HG03558 (cell line): ENCODE measurements around the gene SULT2B1.

ENCODE experiments used
- ATAC-seq: cut with Tn5 transposase; IDR thresholded peaks from one replicate; pipeline ENCODE4 v1.9.1; 2021; ENCODE audit warnings: moderate number of reproducible peaks; ENCODE audit not compliant: unreplicated experiment; ENCODE audit errors: extremely low read depth

The SULT2B1 gene

DNA sequence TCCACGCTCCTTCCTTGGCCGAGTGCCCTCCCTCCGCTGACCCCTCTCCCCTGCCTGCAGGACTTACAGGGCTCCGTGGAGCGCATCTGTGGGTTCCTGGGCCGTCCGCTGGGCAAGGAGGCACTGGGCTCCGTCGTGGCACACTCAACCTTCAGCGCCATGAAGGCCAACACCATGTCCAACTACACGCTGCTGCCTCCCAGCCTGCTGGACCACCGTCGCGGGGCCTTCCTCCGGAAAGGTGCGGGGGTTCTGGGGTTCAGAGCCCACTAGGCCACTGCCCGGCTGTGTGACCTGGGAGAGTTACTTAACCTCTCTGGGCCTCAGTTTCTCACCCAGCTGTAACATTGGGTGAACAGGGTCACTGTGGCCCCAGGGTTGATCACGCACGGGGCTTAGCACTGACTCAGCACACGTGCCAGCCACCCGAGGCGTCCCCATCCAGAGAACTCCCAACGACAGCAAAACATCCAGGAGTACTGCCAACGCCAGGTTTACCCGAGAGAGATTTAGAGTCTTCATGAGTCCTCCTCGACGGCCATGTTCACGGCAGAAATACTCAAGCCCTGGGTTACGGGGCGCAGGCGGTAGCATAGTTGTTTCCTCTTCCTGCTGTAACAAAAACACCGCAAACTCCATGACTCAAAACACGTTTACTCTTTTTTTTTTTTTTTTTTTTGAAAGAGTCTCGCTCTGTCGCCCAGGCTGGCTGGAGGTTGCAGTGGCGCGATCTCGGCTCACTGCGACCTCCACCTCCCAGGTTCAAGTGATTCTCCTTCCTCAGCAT, 44.9 kb downstream of the SULT2B1 start:
- no peak for ATAC-seq

DNA sequence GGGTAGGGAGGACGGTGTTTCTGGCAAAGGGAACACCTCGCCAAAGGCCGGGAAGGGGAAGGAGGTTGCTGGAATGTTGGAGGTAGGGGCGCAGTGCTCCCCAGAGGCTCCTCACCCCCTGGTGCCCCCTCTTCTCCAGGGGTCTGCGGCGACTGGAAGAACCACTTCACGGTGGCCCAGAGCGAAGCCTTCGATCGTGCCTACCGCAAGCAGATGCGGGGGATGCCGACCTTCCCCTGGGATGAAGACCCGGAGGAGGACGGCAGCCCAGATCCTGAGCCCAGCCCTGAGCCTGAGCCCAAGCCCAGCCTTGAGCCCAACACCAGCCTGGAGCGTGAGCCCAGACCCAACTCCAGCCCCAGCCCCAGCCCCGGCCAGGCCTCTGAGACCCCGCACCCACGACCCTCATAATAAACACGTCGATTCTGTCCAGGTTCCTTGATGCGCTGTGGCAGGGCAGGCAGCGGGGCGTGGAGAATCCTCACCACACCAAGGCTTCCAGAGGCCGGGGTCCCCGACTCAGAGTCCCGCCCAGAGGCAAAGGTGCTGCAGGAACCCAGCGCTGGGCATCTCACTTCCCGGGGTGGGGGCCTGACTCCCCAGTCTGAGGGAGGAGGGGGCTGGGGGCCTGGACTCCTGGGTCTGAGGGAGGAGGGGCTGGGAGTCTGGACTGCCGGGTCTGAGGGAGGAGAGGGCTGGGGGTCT, 47.2 kb downstream of the SULT2B1 start:
- ATAC-seq = no peak

DNA sequence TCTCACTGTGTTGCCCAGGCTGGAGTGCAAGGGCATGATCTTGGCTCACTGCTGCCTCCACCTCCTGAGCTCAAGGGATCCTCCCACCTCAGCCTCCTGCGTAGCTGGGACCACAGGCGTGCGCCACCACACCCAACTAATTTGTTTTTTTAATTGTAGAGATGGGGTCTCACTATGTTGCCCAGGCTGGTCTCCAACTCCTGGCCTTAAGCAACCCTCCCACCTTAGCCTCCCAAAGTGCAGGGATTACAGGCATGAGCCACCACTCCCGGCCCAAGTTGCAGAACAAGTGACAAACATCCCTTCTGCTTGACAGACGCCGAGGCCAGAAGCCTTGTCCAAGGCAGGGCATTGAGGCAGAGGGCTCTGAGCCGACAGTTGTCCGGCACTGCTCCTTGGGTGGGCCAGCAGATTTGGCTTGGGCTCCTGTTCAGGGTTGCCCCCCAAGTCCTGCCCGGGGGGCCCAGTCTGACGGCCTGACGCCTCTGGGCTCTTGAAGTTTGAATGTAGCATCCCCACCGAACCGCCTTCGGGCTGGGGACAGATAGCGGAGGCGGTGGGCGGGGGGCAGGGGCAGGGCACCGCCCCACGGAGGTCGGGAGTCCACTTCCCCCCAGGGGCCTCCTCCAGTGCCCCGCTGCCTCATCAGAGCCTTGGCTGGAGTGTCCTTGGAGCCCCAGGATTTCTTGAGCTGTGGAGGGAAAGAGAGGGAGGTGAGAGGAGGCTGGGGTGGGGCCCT, 48.9 kb downstream of the SULT2B1 start:
- ATAC-seq = no peak

DNA sequence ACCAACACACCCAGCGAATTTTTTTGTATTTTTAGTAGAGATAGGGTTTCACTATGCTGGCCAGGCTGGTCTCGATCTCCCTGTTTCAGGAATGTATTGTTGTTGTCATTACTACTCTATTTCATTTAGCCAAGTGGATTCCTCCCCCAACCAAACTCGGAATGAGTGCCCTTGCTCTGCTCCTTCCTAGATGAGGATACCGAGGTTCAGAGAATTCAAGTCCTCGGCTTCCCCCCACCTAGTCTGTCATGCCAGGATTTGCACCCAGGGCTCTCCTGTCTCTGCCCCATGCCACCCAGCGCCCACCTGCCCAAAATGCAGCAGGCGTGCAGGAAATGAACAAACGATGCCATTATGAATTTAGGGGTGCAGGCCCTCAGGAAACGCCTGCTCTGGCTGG, 51.0 kb downstream of the SULT2B1 start:
- no peak for ATAC-seq

DNA sequence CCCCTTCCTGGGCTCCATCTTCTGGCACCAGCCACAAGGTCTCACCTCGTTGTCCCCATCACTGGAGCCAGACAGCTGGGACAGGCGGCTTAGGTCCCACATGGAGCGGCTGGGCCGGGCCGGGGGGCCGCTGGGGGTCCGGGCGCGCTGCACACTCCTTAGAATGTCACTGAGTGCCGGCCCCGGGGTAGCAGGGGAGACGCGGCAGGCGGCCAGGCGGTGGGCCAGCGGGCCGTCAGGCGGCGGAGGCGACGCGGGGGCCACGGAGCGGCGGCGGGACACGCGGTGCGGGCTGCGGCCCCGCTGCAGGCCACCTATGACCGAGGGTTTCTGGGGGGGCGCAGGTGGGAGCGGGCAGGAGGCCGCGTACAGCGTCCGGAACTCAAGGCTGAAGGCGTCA, 51.5 kb downstream of the SULT2B1 start:
- no peak for ATAC-seq

DNA sequence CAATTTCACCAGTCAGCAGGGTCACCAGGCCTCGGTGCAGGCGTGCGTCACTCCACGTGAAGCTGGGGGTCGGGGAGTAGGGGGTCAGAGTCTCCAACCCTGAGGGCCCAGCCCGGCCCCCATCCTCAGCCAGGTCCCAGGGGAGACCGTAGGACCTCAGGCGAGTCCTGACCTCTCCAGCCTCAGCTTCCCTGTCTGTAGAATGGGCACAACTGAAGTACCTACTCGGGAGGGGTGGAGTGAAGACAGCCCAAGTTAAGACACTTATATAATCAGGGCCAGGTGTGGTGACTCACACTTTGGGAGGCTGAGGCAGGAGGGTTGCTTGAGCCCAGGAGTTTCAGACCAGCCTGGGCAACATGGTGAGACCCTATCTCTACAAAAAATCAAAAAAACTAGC, 51.9 kb downstream of the SULT2B1 start:
- no peak for ATAC-seq

DNA sequence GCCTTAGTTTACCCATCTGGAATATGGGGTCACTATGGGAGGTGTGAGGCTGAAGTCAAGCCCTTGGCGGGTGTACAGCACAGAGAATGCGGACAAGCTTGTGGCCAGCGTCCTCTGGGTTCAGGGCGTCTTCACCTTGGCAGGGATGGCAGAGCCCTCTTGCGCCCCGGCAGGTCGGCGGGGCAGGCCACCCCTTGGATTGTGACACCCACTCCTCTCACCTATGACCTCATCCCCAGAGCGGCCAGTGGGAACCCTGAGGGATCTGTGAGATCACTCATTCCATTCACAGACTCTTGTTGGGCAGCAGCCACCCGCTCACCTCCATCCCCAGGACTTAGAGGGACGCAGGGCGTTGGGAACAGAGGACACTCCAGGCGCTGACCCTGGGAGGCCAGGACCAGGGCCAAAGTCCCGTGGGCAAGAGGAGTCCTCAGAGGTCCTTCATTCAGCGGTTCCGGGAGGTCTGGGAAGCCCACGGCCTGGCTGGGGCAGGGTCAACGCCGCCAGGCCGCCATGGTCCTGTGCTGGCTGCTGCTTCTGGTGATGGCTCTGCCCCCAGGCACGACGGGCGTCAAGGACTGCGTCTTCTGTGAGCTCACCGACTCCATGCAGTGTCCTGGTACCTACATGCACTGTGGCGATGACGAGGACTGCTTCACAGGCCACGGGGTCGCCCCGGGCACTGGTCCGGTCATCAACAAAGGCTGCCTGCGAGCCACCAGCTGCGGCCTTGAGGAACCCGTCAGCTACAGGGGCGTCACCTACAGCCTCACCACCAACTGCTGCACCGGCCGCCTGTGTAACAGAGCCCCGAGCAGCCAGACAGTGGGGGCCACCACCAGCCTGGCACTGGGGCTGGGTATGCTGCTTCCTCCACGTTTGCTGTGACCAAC, 54.7 kb downstream of the SULT2B1 start, which contains the start of gene SPACA4:
Gene SPACA4 (plus strand): TSS at position 280 of the 896 bp plus-strand sequence. CDS start 237 bp downstream, at position 517.
- no peak for ATAC-seq

DNA sequence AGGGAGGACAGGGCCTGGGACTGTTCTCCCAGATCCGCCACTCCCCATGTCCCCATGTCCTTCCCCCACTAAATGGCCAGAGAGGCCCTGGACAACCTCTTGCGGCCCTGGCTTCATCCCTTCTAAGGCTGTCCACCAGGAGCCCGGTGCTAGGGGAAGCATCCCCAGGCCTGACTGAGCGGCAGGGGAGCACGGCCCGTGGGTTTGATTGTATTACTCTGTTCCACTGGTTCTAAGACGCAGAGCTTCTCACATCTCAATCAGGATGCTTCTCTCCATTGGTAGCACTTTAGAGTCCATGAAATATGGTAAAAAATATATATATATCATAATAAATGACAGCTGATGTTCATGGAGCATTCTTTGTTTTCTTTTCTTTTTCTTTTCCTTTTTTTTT, 55.4 kb downstream of the SULT2B1 start:
- no peak for ATAC-seq

DNA sequence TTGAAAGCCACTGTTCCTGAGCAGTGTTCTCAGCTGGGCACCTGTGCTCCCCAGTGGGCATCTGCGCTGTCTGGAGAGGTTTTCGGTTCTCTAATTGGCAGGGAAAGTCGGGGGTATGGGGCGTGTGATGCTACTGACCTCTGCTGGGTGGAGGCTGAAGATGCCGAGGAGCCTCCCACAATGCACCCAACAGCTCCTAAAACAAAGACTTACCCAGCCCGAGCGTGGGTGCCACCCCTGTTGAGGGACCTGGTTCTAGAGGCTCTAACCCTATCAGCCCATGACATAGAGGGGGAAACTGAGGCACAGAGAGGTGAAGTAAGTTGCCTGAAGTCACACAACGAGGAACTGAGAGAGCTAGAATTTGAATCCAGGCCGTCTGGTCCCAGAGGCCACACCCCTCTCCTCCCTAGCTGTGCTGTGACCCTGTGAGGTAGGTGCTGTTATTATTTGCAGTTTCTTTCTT, 56.9 kb downstream of the SULT2B1 start:
- no peak for ATAC-seq

DNA sequence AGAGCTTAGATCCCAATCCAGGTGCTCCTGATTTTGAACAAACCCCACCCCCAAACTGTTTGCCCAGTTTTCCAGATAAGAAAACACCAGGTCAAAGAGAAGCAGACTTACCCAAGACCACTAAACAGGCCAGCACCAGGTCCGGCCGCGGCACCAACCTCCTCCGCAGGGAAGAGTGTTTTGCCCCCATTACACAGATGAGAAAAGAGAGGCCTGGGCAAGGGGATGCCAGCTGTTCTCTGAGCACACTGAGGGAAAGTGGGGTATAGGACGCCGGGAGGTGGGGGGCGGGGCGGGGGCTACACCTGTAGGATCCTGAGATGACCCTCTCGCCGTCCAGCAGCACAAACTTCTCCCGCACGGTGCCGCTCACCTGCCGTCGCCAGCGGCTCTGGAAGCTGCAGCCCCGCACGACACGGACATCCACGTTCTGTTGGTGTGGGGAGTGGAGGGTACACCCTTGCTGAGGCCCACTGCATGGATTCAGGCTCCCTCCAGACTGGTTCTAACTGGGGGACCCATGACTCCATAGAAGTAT, 57.7 kb downstream of the SULT2B1 start:
- ATAC-seq = no peak

DNA sequence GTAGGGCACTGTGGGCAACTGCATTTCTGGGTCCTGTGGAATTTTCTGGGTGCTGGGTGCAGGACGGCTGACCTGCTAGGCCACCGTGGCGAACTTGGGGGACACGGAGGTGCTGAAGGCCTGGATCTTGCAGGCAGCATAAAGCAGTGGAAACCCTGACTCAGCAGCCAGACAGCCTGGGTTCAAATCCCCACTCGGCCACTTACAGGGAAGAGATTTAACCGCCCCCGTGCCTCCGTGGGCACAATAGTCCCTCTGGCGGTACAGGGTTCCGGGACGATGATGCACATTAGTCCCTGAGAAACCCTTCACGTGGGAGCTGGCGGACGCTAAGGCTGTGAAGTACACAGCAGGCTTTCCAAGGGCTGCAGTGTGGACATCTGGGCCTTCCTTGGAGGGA, 59.9 kb downstream of the SULT2B1 start:
- no peak for ATAC-seq

DNA sequence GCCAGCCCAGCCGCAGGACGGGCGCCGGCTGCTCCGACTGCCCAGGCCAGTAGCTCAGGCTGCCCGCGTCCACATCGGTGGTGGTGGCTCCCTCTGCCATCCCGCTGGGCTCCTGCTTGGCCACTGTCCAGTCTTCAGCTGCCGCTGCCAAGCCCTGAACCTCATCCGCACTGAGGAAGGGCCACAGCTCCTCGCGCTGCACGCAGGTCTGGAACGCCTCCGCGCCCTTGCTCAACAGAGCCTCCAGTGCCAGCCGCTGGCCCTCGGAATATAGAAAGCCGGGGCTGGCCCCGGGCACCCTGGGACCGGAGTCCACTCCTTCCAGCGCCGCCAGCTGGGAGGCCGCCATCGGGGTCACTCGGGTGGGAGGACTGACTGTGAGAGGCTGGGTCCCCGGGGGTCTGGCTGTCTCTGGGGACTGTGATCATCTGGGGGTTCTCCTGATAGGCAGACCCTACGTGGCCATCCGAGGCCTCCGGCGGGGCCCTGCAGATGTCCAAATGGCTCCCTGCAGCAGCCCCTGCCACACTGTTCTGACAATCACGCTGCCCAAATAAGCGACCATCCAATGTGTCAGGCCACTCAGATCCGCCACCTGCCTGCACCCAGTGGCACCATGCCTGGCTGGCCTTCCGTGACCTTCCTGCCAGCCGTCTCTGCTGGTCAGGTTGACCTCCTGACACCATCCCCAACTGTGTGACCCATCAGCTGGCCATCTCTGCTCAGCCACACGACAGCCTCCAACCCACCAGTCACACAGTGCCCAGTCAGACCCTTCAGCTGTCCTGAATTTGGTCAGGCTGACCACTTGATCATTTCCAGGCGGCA, 61.3 kb downstream of the SULT2B1 start:
- no peak for ATAC-seq

DNA sequence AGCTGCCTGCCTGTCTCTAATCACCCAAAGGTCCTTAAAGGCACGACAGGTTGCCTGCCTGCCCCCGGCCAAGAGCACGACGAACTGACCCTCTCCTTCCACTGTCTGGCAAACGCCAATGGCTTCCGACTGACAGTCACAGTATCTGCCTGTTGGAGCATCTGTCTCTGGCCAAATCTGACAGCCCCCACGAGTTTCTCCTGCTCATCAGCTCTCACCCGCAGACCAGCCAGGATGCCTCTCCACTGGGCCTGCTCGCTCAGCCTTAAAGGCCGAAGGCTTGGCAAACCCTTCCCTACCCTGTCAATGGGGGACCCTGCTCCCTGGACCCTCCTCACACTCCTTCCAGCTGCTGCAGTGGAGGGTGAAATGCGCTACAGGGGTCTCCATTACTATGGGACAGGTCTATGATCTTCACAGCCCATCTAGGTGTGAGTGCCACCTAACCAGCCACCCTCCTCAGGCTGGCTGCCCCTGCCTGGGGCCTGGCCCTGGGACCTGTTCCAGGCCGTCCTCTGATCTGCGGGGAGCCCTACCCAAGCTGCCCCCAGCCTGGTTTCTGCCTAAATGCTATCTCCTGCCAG, 62.0 kb downstream of the SULT2B1 start:
- no peak for ATAC-seq

DNA sequence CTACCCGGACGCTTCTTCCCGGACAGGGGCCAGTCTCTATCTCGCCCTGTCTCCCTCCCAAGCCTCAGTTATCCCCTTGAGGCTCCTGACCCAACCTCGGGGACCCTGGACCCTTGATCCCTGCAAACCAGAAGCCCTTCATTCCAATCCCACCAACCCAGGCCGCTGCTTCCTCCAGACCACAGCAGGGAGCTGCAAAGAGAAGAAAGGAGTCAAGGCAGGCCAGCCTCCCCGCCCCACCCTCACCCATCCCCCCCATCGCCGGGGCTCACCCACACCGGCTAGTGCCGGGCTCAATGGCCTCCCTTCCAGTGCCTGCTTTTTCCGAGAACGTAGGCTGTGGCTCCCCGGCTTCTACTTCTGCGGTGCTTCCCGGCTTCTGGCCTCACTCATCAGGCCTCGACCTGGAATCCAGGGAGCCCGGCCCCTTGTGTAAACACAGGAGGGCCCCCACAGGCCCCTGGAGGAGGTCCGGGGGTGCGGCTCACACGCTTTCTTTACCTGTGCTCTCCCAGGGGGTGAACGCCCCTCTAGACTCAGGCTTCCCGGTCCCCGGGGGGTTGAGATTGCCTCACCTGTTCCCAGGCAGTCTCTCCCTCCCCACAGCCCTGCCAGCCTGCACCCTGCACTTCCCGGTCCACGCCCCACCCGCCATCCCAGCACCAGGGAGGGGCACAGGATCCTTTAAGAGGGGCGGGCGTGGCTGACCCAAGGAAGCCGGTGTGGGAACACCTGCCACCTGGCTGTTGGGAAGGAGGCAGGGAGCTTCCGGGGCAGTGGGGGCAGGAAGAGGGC, 62.7 kb downstream of the SULT2B1 start, which contains the start of gene FAM83E:
Gene FAM83E (minus strand): TSS at position 641 of the 795 bp plus-strand sequence. CDS start 1,704 bp downstream, outside the sequence.
- ATAC-seq = no peak

DNA sequence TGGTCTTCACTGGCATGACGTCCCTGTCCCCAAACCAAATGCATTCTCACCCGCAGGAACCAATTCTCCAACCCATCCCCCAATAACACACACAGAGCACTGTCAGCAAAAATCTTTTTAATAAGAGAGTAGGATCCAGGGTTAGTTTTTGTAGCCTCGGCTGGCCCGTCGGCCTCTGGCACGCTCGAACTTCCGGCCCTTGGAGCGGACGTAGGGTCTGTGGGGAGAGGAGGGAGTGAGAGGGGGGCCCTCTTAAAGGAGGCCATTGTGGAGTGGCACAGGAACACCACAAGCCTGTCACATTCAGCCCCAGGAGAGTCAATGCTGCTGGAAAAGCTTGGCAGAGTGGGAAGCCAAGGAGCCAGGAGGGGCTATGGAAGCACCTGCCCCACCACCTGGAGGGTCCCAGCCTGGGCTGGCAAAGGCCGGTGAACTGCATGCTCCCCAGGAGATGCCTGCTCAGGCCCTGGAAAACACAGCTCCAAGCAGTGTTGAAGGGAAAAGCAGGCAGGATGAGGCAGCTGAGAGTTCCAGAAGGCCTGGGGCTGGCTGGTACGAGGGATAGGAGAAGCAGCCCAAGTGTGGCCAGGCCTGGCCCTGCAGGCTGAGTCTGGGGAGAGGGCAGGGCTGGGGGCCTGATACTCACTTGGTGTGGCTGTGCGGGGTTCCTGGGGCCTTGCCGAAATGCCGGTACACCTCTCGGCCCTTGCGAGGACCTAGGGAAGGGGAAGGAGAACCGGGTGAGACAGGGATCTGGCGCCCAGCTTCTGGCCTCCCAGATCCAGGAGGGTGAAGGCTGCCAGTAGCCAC, 63.5 kb downstream of the SULT2B1 start:
- ATAC-seq = no peak

DNA sequence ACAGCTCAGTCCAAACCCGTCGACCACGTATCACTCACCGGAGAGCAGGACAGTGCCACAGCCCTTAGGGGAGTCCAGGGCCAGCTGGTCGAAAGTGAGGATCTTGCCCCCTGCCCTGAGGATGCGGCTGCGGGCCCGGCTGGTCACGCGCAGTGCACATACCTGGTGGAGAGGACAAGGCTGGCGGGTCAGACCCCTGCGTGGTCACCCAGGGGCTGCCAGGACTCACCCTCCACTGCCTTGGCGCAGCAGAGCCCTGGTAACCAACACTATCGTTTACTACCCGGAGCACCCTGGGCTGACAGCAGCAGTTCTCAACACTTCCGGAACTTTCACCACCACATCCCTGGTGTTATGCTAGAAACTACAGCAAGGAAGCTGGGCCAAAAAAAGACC, 64.1 kb downstream of the SULT2B1 start:
- no peak for ATAC-seq
